SK-N-SH (cell line): Measurements from ENCODE around the gene EP300. TPM values are rescaled to one million over a fixed set of nuclear protein-coding genes. Genes with fewer than 3 reads are reported as not detected.

Experiments used
- CTCF ChIA-PET: fragments of 300-600, 350-600 bp; formaldehyde crosslinking; extraction: SDS; loops from one replicate; lab custom pipeline; 2021; lab: Yijun Ruan, JAX
- POLR2A ChIA-PET: fragments of 350-600 bp; sonication (Branson Sonifier 250); formaldehyde crosslinking; extraction: SDS; loops from one replicate; lab custom pipeline; 2020; ENCODE audit warnings: antibody characterized with exemption, inconsistent platforms; lab: Yijun Ruan, JAX
- DNase-seq: peaks from one replicate; pipeline ENCODE4 v3.0.0; 2012
- H2AFZ ChIP-seq: fragments of 200-600 bp; sonication (generic); 2 replicates; pipeline ENCODE4 v1.8.1; 2016; ENCODE audit warnings: antibody characterized with exemption, mild to moderate bottlenecking, low read depth
- H3F3A ChIP-seq: fragments of 200-600 bp; sonication (generic); replicated peaks from 2 replicates; pipeline ENCODE3; 2016; ENCODE audit warnings: antibody characterized with exemption, mild to moderate bottlenecking; ENCODE audit not compliant: insufficient read depth
- H3K27ac ChIP-seq, 2 experiments: fragments of 200-500 bp in 1 of 2; fragments of 200-600 bp in 1 of 2; sonication (Bioruptor generic) in 1 of 2; sonication (generic), shearing (Covaris generic) in 1 of 2; 2 replicates each; pipeline versions ENCODE4 v1.5.1 to v1.6.1; 2014 to 2016; ENCODE audit warnings: low read depth in 2 of 2, inconsistent platforms in 1 of 2, low read length in 1 of 2, mild to moderate bottlenecking in 1 of 2, mixed read lengths in 1 of 2
- H3K27me3 ChIP-seq: fragments of 200-600 bp; sonication (generic), shearing (Covaris generic); 2 replicates; pipeline ENCODE4 v1.6.1; 2016; ENCODE audit warnings: mixed run types; ENCODE audit not compliant: insufficient read depth
- H3K36me3 ChIP-seq, 2 experiments: fragments of 200-500 bp in 1 of 2; fragments of 200-600 bp in 1 of 2; sonication (Bioruptor generic) in 1 of 2; sonication (generic) in 1 of 2; replicated peaks in 1 of 2; 2 replicates each; pipeline versions ENCODE3 to v1.5.1; 2014 to 2016; ENCODE audit warnings: low read length in 1 of 2, mild to moderate bottlenecking in 1 of 2; ENCODE audit not compliant: insufficient read depth in 2 of 2, control insufficient read depth in 1 of 2
- H3K4me1 ChIP-seq, 2 experiments: fragments of 200-500 bp in 1 of 2; fragments of 200-600 bp in 1 of 2; sonication (Bioruptor generic) in 1 of 2; sonication (generic), shearing (Covaris generic) in 1 of 2; 2 replicates each; pipeline versions ENCODE4 v1.5.1 to v1.6.1; 2014 to 2016; ENCODE audit warnings: low read depth in 1 of 2, low read length in 1 of 2, mixed run types in 1 of 2; ENCODE audit not compliant: insufficient read depth in 2 of 2, control insufficient read depth in 1 of 2
- H3K4me2 ChIP-seq: fragments of 200-600 bp; sonication (generic), shearing (Covaris generic); 2 replicates; pipeline ENCODE4 v1.6.1; 2017; ENCODE audit warnings: mixed run types
- H3K4me3 ChIP-seq, 2 experiments: fragments of 200-500 bp in 1 of 2; fragments of 200-600 bp in 1 of 2; sonication (Bioruptor generic) in 1 of 2; sonication (generic), shearing (Covaris generic) in 1 of 2; 2 replicates each; pipeline versions ENCODE4 v1.5.1 to v1.8.1; 2014 to 2016; ENCODE audit warnings: low read depth in 2 of 2, inconsistent platforms in 1 of 2, low read length in 1 of 2, mild to moderate bottlenecking in 1 of 2, mixed read lengths in 1 of 2, moderate library complexity in 1 of 2
- H3K79me2 ChIP-seq: fragments of 200-600 bp; sonication (generic); 2 replicates; pipeline ENCODE4 v1.8.1; 2017; ENCODE audit warnings: mild to moderate bottlenecking; ENCODE audit not compliant: insufficient read depth
- H3K9ac ChIP-seq: fragments of 200-600 bp; sonication (generic); 2 replicates; pipeline ENCODE4 v1.6.1; 2017; ENCODE audit warnings: mixed run types
- H3K9me2 ChIP-seq: fragments of 200-600 bp; sonication (generic); 2 replicates; pipeline ENCODE4 v1.6.1; 2017; ENCODE audit warnings: mixed run types
- H3K9me3 ChIP-seq: fragments of 200-600 bp; sonication (generic); 2 replicates; pipeline ENCODE4 v1.6.1; 2017; ENCODE audit warnings: mixed run types, mild to moderate bottlenecking, moderate library complexity
- H4K20me1 ChIP-seq: fragments of 200-600 bp; sonication (generic); 2 replicates; pipeline ENCODE4 v1.6.1; 2017; ENCODE audit warnings: mild to moderate bottlenecking, mixed run types; ENCODE audit not compliant: insufficient read depth
- CHD2 ChIP-seq: fragments of 150-350 bp; IDR thresholded peaks from 2 replicates; pipeline ENCODE4 v1.6.1; 2018; ENCODE audit warnings: low read length; ENCODE audit not compliant: partially characterized antibody
- CTCF ChIP-seq: fragments of 200-600 bp; sonication (generic); IDR thresholded peaks from 2 replicates; pipeline ENCODE4 v1.6.1; 2017; ENCODE audit warnings: antibody characterized with exemption, mild to moderate bottlenecking, moderate library complexity
- ELF1 ChIP-seq: IDR thresholded peaks from 2 replicates; pipeline ENCODE4 v1.4.0; 2012
- FOXJ3 ChIP-seq: sonication (generic); formaldehyde crosslinking; IDR thresholded peaks from 2 replicates; pipeline ENCODE4 v1.5.1; 2020; ENCODE audit warnings: mild to moderate bottlenecking, missing genetic modification reagents
- FOXM1 ChIP-seq: IDR thresholded peaks from 2 replicates; pipeline ENCODE4 v1.4.0; 2012; ENCODE audit warnings: low read depth, mild to moderate bottlenecking
- GABPA ChIP-seq: IDR thresholded peaks from 2 replicates; pipeline ENCODE4 v1.4.0; 2012; ENCODE audit warnings: low read depth, mild to moderate bottlenecking
- MAX ChIP-seq: IDR thresholded peaks from 2 replicates; pipeline ENCODE4 v1.4.0; 2012; ENCODE audit warnings: low read depth
- MEF2A ChIP-seq: IDR thresholded peaks from 2 replicates; pipeline ENCODE4 v1.4.0; 2012; ENCODE audit warnings: low read depth, borderline replicate concordance
- MXI1 ChIP-seq: IDR thresholded peaks from 2 replicates; pipeline ENCODE4 v1.6.1; 2012; ENCODE audit warnings: mild to moderate bottlenecking, low read depth, low read length, improper control_type of control experiment
- NRF1 ChIP-seq: IDR thresholded peaks from 2 replicates; pipeline ENCODE4 v1.6.1; 2012; ENCODE audit warnings: low read depth, mild to moderate bottlenecking, low read length
- POLR2AphosphoS5 ChIP-seq: IDR thresholded peaks from 2 replicates; pipeline ENCODE4 v1.6.1; 2012; ENCODE audit warnings: low read depth, low read length
- RAD21 ChIP-seq: IDR thresholded peaks from 2 replicates; pipeline ENCODE4 v1.6.1; 2012; ENCODE audit warnings: mild to moderate bottlenecking, low read length
- REST ChIP-seq: IDR thresholded peaks from 2 replicates; pipeline ENCODE4 v1.6.1; 2012; ENCODE audit warnings: mild to moderate bottlenecking, low read depth, low read length, moderate library complexity
- RFX5 ChIP-seq: IDR thresholded peaks from 2 replicates; pipeline ENCODE4 v1.6.1; 2012; ENCODE audit warnings: mild to moderate bottlenecking, improper control_type of control experiment, low read length
- RXRA ChIP-seq: IDR thresholded peaks from 2 replicates; pipeline ENCODE4 v1.4.0; 2012; ENCODE audit warnings: low read depth, mild to moderate bottlenecking, borderline replicate concordance
- SMC3 ChIP-seq: IDR thresholded peaks from 2 replicates; pipeline ENCODE4 v1.6.1; 2012; ENCODE audit warnings: low read depth, low read length, improper control_type of control experiment
- TAF1 ChIP-seq: IDR thresholded peaks from 2 replicates; pipeline ENCODE4 v1.6.1; 2012; ENCODE audit warnings: low read depth, mild to moderate bottlenecking, low read length, moderate library complexity, borderline replicate concordance
- TCF12 ChIP-seq: IDR thresholded peaks from 2 replicates; pipeline ENCODE4 v1.4.0; 2012
- TEAD4 ChIP-seq: IDR thresholded peaks from 2 replicates; pipeline ENCODE4 v1.4.0; 2012; ENCODE audit warnings: mild to moderate bottlenecking, borderline replicate concordance; ENCODE audit not compliant: insufficient read depth
- USF1 ChIP-seq: IDR thresholded peaks from 2 replicates; pipeline ENCODE4 v1.4.0; 2012; ENCODE audit warnings: low read depth, borderline replicate concordance
- USF2 ChIP-seq: fragments of 150-350 bp; IDR thresholded peaks from 2 replicates; pipeline ENCODE4 v1.6.1; 2017; ENCODE audit warnings: antibody characterized with exemption, low read length, low read depth, borderline replicate concordance
- YY1 ChIP-seq: IDR thresholded peaks from 2 replicates; pipeline ENCODE4 v1.4.0; 2012; ENCODE audit warnings: low read depth, mild to moderate bottlenecking
- ZBTB33 ChIP-seq: IDR thresholded peaks from 2 replicates; pipeline ENCODE4 v1.4.0; 2012; ENCODE audit warnings: low read depth, borderline replicate concordance
- WGBS: methylation state at CpG from one replicate; pipeline ENCODE4 v1.1.6; 2017; ENCODE audit warnings: low lambda C conversion rate; 5-methylcytosine and 5-hydroxymethylcytosine counted together
- polyA plus RNA-seq, 3 experiments: library from polyadenylated mRNA; depleted of rRNA; stranded (reverse); fragments of >200 nt; gene quantifications; 2 replicates each; pipeline ENCODE4 v1.2.3, GENCODE V29; 2012

The EP300 gene
- polyA plus RNA-seq, 1 of the 3 experiments (the other 2 are of a cell fraction), result 7.1 TPM

- Histone ChIP-seq H4K20me1 (no peaks in the 10 kb centered on the region), H3K4me1 (peaks cover 0 to 4% of the 10 kb centered on the region in 2 experiments; a peak in 1 of 4 replicates), H3K36me3 (no peaks in the 10 kb centered on the region), H3K9ac (peak within 1 kb of the TSS; percentile 72), H3K27me3 (no peaks in the 10 kb centered on the region), H3K4me3 (peak within 1 kb of the TSS; percentile 60 to 70), H3K9me2 (no peaks in the 10 kb centered on the region), H3K9me3 (no peaks in the 10 kb centered on the region), H3K27ac (peak within 1 kb of the TSS in 1 of 2 experiments; percentile 48; a peak in 1 of 4 replicates), H3K79me2 (peaks cover 18% of the 10 kb centered on the region), H2AFZ (peak within 1 kb of the TSS; percentile 72; the same call in 1 of the 2 replicates), H3F3A (no peaks in the 10 kb centered on the region), H3K4me2 (peak within 1 kb of the TSS; percentile 76)
- 6% methylated on average over 14 of the region's 47 CpGs for whole genome bisulfite sequencing
- peak; percentile 90 for DNase-seq
- no peak for TF ChIP-seq FOXJ3 (CRISPR knock-in tag)
- no peak for TF ChIP-seq USF2
- TF ChIP-seq USF1, result no peak
- TF ChIP-seq TCF12, result no peak
- no peak for TF ChIP-seq RXRA
- TF ChIP-seq NRF1, result no peak
- peak; percentile 90 for TF ChIP-seq YY1
- TF ChIP-seq SMC3, result no peak
- TF ChIP-seq CHD2, result no peak
- TF ChIP-seq TEAD4, result no peak
- no peak for TF ChIP-seq REST
- no peak for TF ChIP-seq FOXM1
- peak; percentile 45 for TF ChIP-seq MXI1
- TF ChIP-seq ZBTB33, result no peak
- no peak for TF ChIP-seq RAD21
- no peak for TF ChIP-seq MEF2A
- TF ChIP-seq MAX, result 0 out of 2 replicates have a peak, but pooled peaks have one; percentile 9
- peak; percentile 59; the same call in 1 of the 2 replicates for TF ChIP-seq RFX5
- peak; percentile 63 for TF ChIP-seq GABPA
- peak; percentile 53 for TF ChIP-seq TAF1
- peak; percentile 64; the same call in 1 of the 2 replicates for TF ChIP-seq ELF1
- peak; percentile 23; the same call in 1 of the 2 replicates for TF ChIP-seq POLR2AphosphoS5
- no peak for TF ChIP-seq CTCF
- ChIA-PET POLR2A (no interaction called here), CTCF (no interaction called here)
Observed at GRCh38 chr22:41204992-41205900, 112.9 kb downstream of the EP300 start, which contains the start of gene L3MBTL2. L3MBTL2 (plus strand) TSS chr22:41205312; CDS start chr22:41205363, 51 bp downstream.
